Endometrial microvascular endothelial cells (primary cell): ENCODE results near the gene PKD2. TPM values are rescaled to one million over a fixed set of nuclear protein-coding genes. Genes with fewer than 3 reads are reported as not detected.
"Not testable (repeated sequence)": the region's sequence is repeated elsewhere in the genome, so short reads cannot be mapped to it uniquely, and the experiment has no call there.

Experiments
- in situ Hi-C: cut with HindIII; loops from 2 replicates; pipeline ENCODE4 v1.10.0; 2017; ENCODE audit warnings: low sequenced_read_pairs, low pct_unique_long_range_greater_than_20kb; ENCODE audit errors: inconsistent ontology term
- total RNA-seq: library from RNA; depleted of rRNA; stranded (reverse); fragments of >200 nt; gene quantifications from one replicate; pipeline ENCODE4 v1.2.3, GENCODE V29; 2015; ENCODE audit errors: inconsistent ontology term

PKD2 gene
- total RNA-seq, 1 donor from 2014 or later: 17.4 TPM

DNA sequence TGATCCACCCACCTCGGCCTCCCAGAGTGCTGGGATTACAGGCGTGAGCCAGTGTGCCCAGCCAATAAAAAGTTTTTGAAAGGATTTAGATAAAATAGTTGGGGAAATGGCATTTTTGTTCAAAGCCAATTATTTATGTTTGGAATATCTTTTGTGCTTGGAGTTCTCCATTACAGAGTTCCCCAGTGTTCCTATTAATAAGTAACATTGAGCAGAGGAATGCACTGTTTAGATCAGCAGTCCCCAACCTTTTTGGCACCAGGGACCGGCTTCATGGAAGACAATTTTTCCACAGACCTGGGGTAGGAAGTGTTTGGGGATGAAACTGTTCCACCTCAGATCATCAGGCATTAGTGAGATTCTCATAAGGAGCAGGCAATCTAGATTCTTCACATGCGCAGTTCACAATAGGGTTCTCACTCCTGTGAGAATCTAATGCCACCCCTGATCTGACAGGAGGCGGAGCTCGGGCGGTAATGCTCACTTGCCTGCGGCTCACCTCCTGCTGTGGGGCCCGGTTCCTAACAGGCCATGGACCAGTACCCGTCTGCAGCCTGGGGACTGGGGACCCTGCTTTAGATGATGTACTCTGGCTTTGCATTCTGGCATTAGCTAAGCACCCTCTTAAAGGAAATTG lies 8.3 kb downstream of the PKD2 start:
- in situ Hi-C loops: no loop called here

DNA sequence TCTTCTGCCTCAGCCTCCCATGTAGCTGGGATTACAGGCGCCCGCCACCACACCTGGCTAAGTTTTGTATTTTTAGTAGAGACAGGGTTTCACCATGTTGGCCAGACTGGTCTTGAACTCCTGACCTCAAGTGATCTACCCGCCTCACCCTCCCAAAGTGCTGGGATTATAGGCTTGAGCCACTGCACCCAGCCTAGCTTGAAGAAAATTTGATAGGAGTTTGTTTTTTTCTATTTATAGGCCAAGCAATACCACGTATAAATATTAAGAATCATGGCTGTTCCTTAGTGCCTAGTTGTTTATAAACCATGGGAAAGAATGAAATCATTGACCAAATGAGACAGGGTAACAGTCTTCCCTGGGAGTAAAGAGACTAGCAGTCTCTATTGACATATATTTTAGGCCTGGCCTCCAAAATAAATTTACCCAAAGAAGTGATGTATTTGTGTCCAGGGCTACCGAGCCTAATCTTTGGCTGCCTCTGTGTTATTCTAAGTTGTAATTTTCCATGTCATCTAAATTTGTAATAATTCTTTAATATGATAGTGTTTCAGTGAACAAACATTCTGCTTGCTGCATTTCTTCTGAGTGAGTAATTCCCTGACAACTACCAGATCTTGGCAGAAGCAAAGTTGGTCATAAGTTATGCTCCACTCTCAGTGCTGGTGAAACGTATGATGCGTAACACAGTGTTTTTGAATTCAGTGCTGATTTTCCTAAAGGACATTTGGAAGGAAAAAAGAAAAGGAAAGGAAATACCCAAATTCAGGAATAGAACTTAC lies 10.3 kb downstream of the PKD2 start:
- in situ Hi-C loops: no loop called here

DNA sequence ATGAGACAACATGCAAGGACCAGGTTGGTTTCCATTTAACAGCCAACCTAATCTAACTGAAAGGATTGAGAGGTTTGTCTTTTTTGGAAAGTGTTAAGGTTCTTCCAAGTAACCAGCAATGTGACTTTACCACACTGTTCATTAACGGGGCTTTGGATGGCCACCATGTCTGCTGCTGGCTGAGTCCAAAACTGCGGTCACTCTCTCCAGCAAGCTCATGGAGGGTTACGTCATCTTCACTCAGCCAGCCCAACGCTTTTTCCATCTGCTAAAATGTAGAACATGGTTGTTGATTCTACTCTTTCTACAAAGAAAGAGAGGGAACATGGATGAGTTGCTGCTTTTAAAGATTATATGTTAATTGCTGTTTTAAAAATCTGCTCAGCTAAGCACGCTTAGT lies 11.0 kb downstream of the PKD2 start:
- in situ Hi-C loops: no loop called here

DNA sequence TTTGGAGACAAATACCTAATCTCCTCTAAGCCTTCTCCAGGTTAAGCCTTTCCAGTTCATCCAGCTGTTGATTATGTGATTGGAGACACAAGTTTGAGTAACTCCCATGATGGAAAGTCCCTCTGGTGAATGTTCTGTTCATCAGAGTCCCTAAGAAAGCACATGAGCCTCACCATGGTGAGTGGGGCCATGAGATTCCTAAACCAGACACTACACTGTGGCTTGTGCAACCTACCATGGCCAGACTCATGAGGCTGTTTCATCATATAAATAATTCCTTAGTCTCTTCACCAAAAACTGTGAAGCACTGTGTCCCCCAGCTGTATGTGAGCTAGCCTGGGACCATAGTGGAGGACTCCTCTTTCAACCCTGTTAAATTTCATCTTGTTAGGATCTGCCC lies 14.4 kb downstream of the PKD2 start:
- in situ Hi-C loops: no loop called here

DNA sequence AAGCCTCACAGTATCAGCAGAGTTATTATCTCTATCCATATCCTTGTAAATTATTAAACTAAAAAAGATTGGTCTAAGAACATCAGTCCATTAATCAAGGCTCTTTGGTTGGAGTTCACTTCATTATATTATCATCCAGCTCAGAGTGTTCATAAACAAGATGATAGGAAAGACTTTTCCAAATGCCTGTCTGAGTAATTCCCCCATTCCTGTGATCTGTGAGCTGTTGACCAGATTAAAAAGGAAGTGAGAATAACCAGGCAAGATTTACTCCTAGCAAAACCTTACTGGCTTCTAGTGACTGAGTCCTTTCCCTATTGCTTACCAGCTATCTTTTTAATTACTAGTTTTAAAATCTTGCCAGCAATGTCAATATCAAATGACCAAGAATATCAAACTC lies 14.9 kb downstream of the PKD2 start:
- in situ Hi-C loops: no loop called here

DNA sequence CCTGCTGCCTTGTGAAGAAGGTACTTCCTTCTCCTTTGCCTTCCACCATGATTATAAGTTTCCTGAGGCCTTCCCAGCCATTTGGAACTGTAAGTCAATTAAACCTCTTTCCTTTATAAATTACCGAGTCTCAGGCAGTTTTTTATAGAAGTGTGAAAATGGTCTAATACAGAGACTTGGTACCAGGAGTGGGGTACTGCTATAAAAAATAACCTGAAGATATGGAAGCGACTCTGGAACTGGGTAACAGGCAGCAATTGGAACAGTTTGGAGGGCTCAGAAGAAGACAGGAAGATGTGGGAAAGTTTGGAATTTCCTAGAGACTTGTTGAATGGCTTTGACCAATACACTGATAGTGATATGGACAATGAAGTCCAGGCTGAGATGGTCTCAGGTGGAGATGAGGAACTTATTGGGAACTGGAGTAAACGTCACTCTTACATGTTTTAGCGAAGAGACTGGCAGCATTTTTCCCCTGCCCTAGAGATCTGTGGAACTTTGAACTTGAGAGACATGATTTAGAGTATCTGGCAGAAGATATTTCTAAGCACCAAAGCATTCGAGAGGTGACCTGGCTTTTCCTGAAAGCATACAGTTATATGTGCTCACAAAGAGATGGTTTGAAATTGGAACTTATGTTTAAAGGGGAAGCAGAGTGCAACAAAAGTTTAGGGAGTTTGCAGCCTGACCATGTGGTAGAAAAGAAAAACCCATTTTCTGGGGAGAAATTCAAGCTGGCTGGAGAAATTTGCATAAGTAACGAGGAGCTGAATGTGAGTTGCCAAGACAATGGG lies 18.6 kb downstream of the PKD2 start:
- in situ Hi-C loops: not testable (repeated sequence)

DNA sequence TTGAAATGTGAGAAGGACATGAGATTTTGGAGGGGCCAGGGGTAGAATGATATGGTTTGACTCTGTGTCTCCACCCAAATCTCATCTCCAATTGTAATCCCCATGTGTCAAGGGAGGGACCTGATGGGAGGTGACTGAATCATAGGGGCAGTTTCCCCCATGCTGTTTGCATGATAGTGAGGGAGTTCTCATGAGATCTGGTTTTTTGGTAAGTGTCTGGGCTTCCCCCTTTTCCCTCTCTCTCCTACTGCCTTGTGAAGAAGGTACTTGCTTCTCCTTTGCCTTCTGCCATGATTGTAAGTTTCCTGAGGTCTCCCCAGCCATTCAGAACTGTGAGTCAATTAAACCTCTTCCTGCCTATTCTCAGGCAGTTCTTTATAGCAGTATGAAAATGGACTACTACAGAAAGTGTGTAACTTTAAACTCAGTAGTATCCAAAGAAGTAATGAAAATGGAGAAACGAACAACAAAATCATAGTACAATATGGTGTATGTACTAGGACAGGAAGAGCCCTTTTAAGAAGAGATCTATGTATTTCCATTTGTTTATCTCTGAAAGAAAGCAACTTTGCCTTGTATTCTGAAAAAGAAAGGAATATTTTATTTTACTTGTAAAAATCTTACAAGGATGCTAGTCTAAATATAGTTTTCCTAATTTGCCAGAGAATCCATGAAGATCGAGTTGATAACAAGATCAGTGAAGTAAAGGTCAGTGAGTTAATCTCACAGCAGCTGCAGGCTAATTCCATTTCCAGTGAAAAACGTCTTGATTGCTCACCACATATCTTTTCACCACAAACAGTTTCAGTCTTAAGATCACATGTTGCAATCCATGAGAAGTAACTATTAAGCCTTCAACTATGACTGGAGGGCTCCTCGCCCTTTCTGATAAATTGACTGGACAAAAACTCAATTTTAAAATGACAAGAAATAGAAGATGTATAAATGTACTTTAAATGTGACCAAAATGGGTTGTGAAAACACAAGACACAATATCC lies 20.5 kb downstream of the PKD2 start:
- in situ Hi-C loops: no loop called here

DNA sequence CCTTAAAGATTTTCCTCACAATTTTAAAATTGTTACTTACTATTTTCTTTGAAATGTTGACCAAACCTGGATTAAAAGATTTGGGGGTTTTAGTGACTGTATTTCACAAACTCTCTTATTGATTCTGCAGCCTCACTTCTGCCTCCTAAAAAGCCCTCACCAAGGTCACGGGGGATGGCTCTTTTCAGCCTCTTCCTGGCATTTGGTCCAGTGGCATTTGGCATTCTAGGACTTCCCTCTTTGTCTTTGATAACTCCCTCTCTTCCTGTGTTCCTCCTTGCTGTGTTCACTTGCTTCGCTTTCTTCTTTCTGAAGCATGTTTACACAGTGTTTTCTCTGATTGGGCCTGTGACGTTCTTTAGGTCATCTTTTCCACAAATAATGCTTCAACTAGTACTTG lies 21.5 kb downstream of the PKD2 start:
- in situ Hi-C loops: no loop called here

DNA sequence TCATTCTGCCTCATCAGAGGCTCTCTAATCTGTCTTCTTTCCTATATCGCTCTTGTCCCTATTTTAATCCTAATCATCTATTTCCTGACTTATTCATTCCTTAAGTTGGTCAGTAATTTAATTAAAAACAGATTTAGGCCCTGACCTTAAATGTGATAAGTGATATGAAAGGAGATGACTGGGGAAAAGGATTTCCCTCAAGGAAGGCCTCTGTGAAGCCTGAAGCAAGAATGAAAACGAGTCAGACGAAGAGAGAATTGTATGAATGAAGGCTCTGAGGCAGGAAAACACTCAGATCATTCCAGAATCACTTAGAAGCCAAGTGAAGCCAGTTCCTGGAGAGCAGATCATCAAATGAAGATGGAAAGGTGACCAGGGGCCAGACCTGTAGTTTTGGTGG lies 22.1 kb downstream of the PKD2 start:
- in situ Hi-C loops: no loop called here

DNA sequence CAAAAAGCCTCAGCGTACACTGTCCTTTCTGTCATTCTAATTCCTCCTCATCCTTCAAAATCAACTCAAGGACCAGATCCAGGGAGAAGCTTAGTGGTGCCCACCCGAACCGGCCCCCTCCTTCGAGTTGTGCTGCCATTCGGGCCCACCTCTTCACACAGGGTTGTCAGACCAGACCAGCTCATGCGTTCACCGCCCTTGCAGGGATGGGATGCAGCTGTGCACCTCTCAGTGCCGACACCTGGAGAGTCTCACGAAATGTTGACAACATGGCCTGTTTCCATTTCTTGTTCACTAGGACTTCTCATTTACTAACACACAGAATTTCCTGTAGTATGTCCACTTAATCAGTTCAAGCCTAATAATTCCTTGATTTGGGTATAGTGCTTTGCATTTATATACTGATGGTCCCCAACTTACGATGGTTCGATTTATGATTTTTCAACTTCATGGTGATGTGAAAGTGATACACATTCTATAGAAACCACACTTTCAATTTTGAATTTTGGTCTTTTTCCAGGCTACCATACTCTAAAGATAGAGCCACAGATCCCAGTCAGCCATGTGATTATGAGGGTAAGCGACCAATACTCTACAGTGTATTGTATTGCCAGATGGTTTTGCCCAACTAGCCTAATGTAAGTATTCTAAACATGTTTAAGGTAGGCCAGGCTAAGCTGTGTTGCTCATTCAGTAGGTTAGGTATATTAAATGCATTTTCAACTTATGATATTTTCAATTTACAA lies 23.3 kb downstream of the PKD2 start:
- in situ Hi-C loops: no loop called here

DNA sequence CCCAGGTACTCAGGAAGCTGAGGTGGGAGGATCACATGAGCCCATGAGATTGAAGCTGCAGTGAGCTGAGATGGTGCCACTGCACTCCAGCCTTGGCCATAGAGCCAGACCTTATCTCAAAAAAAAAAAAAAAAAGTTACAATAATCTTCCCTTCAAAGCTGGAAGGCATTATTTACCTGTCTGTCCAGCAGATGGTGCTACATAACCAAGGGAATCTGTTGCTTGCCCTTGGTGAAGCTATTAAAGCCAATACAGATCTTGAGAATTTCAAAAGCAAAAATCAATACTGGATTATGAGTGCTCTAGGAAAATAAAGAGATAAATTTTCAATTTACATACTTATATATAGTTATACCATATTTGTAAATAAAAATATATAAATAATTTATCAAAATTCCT lies 25.9 kb downstream of the PKD2 start:
- in situ Hi-C loops: no loop called here

DNA sequence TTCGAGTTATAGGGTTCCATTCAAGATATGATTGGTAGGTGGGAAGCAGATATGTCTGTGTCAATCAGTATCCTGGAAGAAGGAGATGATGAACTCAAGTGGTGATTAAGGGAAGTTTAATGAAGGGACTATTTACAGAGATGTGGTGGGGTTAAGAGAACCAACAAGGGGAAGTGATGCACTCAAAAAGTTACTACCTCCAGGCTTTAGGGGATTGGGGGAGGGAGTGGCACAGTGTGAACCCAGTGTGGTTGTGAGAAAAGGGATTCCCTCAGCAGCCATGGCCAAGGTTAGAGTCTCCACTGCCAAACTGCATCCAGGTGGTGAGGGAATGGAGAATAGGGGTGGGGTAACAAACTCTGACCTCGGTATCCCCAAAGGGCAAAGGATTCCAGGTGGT lies 27.9 kb downstream of the PKD2 start:
- in situ Hi-C loops: no loop called here

DNA sequence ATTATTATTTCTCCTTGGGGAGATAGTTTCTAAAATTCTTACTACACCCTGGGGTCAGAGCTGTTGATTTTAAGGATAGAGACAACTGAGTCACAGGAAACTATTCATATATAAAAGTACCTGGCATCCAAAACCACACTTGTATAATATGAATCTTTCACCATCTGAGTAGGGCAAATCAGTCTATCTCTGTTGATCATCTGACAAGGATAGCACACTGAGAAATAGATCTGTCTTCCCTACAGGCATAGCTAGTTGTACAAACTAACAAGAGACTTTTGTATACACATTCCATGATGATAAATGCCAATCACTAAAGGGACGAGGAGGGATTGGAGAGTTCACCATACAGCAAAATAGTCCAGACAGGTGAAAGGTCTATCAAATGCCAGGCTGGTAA lies 30.0 kb downstream of the PKD2 start:
- in situ Hi-C loops: no loop called here

DNA sequence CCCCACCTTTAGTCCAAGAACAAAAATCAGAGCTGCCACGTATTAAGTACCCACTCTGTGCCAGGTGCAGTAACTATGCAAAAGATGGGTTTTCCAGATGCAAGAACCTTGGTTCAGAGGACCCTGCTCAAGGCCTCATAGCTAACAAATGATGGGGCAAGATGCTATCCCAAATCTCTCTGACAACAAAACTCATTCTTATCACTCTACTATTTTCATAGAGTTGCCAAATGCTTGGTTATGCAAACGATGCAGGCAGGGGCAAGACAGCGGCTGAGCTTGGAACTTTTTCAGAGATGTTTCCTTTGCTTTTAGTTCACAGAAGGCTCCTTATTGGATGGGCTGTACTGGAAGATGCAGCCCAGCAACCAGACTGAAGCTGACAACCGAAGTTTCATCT lies 30.5 kb downstream of the PKD2 start:
- in situ Hi-C loops: no loop called here

DNA sequence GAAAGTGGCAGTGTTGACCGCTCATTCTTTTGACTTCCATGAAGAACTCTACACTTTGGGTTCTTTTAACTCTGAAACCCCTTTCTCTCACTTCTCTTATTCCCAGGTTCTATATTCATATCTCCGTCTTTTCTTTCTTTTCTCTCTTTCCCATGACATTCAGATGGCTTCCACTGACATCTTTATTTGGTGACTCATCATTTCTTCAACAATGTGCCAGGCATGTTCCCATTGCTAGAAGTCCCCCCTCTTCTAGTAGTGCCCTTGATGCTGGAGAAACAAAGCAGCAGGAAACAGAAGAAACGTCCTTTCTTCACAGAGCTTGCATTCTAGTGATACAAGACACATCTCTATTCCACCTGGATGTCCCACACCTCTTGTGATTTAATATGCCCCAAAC lies 33.3 kb downstream of the PKD2 start:
- in situ Hi-C loops: no loop called here

DNA sequence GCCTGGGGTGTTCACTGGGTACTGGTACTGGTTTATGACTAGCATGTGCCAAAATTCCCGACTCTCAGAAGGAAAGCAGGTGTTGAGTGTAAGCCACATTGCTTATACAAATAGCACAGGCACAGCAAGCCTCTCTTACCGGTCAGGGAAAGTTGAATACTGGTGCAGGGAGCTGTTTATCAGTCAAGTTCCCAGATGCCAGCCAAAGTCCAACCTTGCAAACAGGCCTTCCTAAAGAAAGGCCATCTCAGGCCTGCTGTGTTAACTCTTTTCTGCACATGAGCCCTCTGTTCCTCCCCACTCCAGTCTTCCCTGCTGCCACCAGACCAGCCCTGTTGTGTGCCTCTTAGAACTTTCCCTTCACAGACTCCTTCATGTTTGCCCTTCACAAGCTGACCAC lies 34.2 kb downstream of the PKD2 start:
- in situ Hi-C loops: no loop called here

DNA sequence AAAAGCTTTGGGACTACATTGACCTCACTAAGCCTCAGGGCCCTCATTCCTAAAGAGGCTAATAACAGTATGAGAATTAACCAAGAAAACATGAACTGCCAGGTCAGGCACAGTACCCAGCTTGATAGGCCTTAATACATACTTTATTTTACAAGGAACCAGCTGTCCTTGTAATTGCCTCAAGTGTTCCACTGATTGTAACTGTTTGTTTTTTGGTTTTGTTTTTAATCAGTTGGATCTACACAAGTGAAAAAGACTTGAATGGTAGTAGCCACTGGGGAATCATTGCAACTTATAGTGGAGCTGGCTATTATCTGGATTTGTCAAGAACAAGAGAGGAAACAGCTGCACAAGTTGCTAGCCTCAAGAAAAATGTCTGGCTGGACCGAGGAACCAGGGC lies 35.6 kb downstream of the PKD2 start:
- in situ Hi-C loops: no loop called here

DNA sequence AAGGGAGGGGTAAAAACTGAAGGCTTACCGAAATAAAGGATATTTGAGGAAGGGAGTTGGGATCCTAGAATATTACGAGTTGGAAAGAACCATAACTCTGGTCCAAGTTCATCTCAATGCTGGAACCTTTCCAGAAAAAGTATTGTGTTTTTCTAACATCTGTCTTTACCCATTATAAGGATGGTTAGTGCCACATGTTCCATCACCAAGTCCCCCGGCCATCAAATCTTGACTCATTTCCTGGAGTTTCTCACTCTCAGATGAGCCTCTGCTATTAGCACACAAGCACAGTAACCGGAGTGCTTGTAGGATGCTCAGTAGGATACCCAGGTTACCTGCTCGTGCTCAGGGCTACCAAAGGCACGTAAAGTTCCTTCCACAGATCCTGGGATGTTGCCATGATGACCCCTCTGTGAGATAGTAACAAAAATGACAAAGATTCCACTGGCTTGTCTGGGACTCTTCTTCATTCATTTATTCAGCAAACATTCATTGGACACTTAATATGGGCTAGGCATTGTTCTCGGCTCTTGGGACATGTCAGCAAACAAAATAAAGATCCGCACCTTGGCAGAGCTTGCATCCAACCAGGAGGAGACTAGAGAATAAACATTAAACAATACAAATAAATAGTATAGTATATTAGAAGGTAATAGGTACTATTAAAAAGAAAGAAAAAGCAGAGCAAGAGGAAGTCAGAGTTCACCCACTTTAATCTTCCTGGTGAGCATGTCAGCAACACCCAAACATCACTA lies 36.3 kb downstream of the PKD2 start:
- in situ Hi-C loops: no loop called here
